ENCODE results near the gene DRC3.

Gene DRC3

DNA sequence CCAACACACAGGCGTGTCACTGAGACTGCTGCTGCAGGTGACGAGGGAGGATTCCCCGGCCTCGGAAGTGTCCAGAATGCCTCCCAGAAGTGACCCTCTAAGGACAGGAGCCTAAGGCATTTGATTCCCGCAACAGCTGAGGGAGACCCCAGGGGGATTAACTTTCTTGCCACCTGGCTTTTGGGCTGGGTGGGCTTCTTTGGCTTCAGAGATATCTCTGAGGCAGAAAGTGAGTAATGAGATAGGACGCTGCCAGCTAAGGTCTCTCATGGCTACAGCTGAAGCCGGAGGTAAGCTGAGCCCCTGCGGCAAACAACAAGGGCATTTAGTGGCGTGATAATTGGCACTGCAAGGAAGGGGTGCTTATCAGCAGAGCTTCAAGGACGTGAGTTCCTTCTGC, 17.0 kb downstream of the DRC3 start:
- TF ChIP-seq, protein P1, sequence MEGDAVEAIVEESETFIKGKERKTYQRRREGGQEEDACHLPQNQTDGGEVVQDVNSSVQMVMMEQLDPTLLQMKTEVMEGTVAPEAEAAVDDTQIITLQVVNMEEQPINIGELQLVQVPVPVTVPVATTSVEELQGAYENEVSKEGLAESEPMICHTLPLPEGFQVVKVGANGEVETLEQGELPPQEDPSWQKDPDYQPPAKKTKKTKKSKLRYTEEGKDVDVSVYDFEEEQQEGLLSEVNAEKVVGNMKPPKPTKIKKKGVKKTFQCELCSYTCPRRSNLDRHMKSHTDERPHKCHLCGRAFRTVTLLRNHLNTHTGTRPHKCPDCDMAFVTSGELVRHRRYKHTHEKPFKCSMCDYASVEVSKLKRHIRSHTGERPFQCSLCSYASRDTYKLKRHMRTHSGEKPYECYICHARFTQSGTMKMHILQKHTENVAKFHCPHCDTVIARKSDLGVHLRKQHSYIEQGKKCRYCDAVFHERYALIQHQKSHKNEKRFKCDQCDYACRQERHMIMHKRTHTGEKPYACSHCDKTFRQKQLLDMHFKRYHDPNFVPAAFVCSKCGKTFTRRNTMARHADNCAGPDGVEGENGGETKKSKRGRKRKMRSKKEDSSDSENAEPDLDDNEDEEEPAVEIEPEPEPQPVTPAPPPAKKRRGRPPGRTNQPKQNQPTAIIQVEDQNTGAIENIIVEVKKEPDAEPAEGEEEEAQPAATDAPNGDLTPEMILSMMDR (IDR thresholded peaks at IDR 0.05) = no peak

- TF ChIP-seq, protein P1 (IDR thresholded peaks at IDR 0.05) = no peak
Measured at GRCh38 chr17:17990282-17990681, 17.6 kb downstream of the DRC3 start.

GRCh38 chr17:17993366-17993765, 20.7 kb downstream of the DRC3 start:
- TF ChIP-seq, protein P1 (IDR thresholded peaks at IDR 0.05) = no peak

- TF ChIP-seq, protein P1 (IDR thresholded peaks at IDR 0.05) = no peak
Measured at GRCh38 chr17:17993852-17994251, 21.2 kb downstream of the DRC3 start.

GRCh38 chr17:17994271-17995069, 21.8 kb downstream of the DRC3 start:
- TF ChIP-seq, protein P1 (IDR thresholded peaks at IDR 0.05) = peak; percentile 11; the same call in 1 of the 2 replicates

- TF ChIP-seq, protein P1 (IDR thresholded peaks at IDR 0.05) = no peak
Measured at GRCh38 chr17:17998934-17999333, 26.3 kb downstream of the DRC3 start.

DNA sequence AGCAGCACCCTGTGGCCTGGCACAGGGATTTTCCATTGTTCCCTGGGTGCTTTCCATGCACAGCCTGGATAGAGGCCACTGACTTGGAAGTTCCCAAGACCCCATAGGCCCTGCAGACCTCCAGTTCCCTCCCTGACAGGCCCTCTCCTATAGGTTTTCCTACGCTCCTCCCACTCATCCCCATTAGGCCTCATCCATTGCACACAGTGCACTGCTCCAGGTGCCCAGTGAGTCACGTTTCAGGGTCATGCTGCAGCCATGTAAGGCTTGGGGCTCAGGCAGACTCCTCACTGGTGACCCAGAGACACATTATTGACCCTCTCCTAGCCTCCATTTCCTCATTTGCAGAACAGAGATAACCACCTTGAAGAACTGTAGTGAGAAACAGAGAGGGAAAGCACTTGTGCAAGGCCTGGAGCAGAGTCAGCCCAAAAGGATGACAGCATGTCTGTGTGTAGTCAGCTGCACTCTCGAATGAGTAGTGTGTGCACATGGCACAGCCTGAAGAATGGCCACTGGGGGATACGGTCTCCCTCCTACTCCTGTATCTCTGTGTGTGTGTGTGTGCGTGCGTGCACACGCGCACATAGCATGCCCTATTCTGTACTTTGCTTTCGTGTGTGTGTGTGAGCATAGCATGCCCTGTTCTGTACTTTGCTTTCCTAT, 26.8 kb downstream of the DRC3 start:
- TF ChIP-seq, protein P1 (IDR thresholded peaks at IDR 0.05) = no peak
